Urothelium cell line (cell line): ENCODE data around the gene PNMA6E.
A peak's percentile ranks its signal among the peaks of the same experiment; 100 is the strongest.
"Not testable (repeated sequence)": the region's sequence is repeated elsewhere in the genome, so short reads cannot be mapped to it uniquely, and the experiment has no call there.

Source experiments
- DNase-seq: peaks from one replicate; pipeline ENCODE4 v3.0.0; 2011; ENCODE audit warnings: low spot score, mixed read lengths
- FAIRE-seq: peaks from 2 replicates; lab custom pipeline; 2011; peaks lifted over from hg19 to GRCh38; lab: Jason Lieb, UNC

PNMA6E gene

GRCh38 chrX:153387987-153388721 is 13.0 kb downstream of the PNMA6E start:
- no peak for FAIRE-seq
- no peak for DNase-seq

GRCh38 chrX:153387345-153387744 is 13.8 kb downstream of the PNMA6E start:
- FAIRE-seq (no peak), DNase-seq (no peak)

- DNase-seq (no peak), FAIRE-seq (no peak)
Measured at GRCh38 chrX:153386097-153386496, 15.1 kb downstream of the PNMA6E start.

GRCh38 chrX:153384973-153385372 is 16.2 kb downstream of the PNMA6E start:
- peak; percentile 52 for FAIRE-seq
- not testable (repeated sequence) for DNase-seq

GRCh38 chrX:153384390-153384789 is 16.8 kb downstream of the PNMA6E start:
- no peak for FAIRE-seq
- DNase-seq, result no peak

- no peak for DNase-seq
- peak; percentile 97 for FAIRE-seq
Measured at GRCh38 chrX:153382563-153383482, 18.3 kb downstream of the PNMA6E start.

GRCh38 chrX:153381684-153382532 is 19.2 kb downstream of the PNMA6E start:
- DNase-seq, result peak; percentile 62
- FAIRE-seq, result no peak

- DNase-seq (no peak), FAIRE-seq (no peak)
Measured at GRCh38 chrX:153380691-153381090, 20.5 kb downstream of the PNMA6E start.

GRCh38 chrX:153379971-153380581 is 21.1 kb downstream of the PNMA6E start:
- DNase-seq, result no peak

GRCh38 chrX:153379508-153379907 is 21.6 kb downstream of the PNMA6E start:
- FAIRE-seq (no peak), DNase-seq (no peak)

More at GRCh38 chrX:153379971-153380581, 21.1 kb downstream of the PNMA6E start:
- FAIRE-seq, result no peak

- DNase-seq (no peak), FAIRE-seq (no peak)
Measured at GRCh38 chrX:153378607-153379006, 22.5 kb downstream of the PNMA6E start.

- no peak for DNase-seq
- no peak for FAIRE-seq
Measured at GRCh38 chrX:153377727-153378126, 23.4 kb downstream of the PNMA6E start.

- DNase-seq, result no peak
- FAIRE-seq, result no peak
Measured at GRCh38 chrX:153375571-153375970, 25.6 kb downstream of the PNMA6E start.

GRCh38 chrX:153374426-153374825 is 26.7 kb downstream of the PNMA6E start:
- FAIRE-seq, result no peak
- DNase-seq, result no peak

GRCh38 chrX:153372949-153373348 is 28.2 kb downstream of the PNMA6E start:
- DNase-seq, result no peak
- no peak for FAIRE-seq

GRCh38 chrX:153371256-153371655 is 29.9 kb downstream of the PNMA6E start:
- DNase-seq (no peak), FAIRE-seq (no peak)

GRCh38 chrX:153370293-153371055 is 30.7 kb downstream of the PNMA6E start:
- FAIRE-seq (no peak), DNase-seq (no peak)

GRCh38 chrX:153366878-153367538 is 34.1 kb downstream of the PNMA6E start:
- FAIRE-seq, result no peak
- no peak for DNase-seq

- no peak for FAIRE-seq
- no peak for DNase-seq
Measured at GRCh38 chrX:153366119-153366518, 35.0 kb downstream of the PNMA6E start.
